Activated CD8-positive, alpha-beta memory T cell treated with anti-CD3 and anti-CD28 coated beads, Interleukin-2, amount 10 ng/mL, durations not matched to agents 7 days and 5 days (primary cell): ENCODE results near the gene PPP1R3D. TPM values are rescaled to one million over a fixed set of nuclear protein-coding genes. Genes with fewer than 3 reads are reported as not detected.
"Not testable (repeated sequence)": the region's sequence is repeated elsewhere in the genome, so short reads cannot be mapped to it uniquely, and the experiment has no call there.

ENCODE experiments used
- ATAC-seq: fragments of 150-1000 bp; cut with Tn5 transposase; one replicate; pipeline ENCODE4 v1.10.0; 2021; ENCODE audit warnings: moderate library complexity
- CTCF ChIA-PET: fragments of 350-600 bp; sonication (Branson Sonifier 250); formaldehyde crosslinking; loops from one replicate; lab custom pipeline; 2021; ENCODE audit warnings: antibody characterized with exemption; lab: Charles Lee
- DNase-seq: peaks from one replicate; pipeline ENCODE4 v3.0.0-alpha.2; 2020
- H3K27ac Mint-ChIP-seq: one replicate; pipeline ENCODE4 v1.8.0; 2021; ENCODE audit warnings: mild to moderate bottlenecking, mixed read lengths
- H3K27me3 Mint-ChIP-seq: one replicate; pipeline ENCODE4 v1.8.0; 2021; ENCODE audit warnings: mixed read lengths
- H3K36me3 Mint-ChIP-seq: one replicate; pipeline ENCODE4 v1.8.0; 2021; ENCODE audit warnings: mild to moderate bottlenecking, mixed read lengths
- H3K4me1 Mint-ChIP-seq: one replicate; pipeline ENCODE4 v1.8.0; 2021; ENCODE audit warnings: mixed read lengths
- H3K4me3 Mint-ChIP-seq: one replicate; pipeline ENCODE4 v1.8.0; 2021; ENCODE audit warnings: mild to moderate bottlenecking, moderate library complexity, mixed read lengths
- H3K9me3 Mint-ChIP-seq: one replicate; pipeline ENCODE4 v1.8.0; 2022; ENCODE audit warnings: low read depth, mixed read lengths
- total RNA-seq, 2 experiments: library from RNA; stranded (reverse); gene quantifications; one replicate each; pipeline ENCODE4 v1.2.3, GENCODE V29; 2021

The PPP1R3D gene
- total RNA-seq, 2 experiments from 2014 or later: 8.5 to 8.7 TPM

GRCh38 chr20:59890035-59890434, 50.1 kb downstream of the PPP1R3D start:
- peaks cover 12% of the 10 kb centered on the region for H3K36me3 Mint-ChIP-seq
- H3K4me3 Mint-ChIP-seq, DNase-seq, H3K4me1 Mint-ChIP-seq, CTCF ChIA-PET, H3K27ac Mint-ChIP-seq, H3K9me3 Mint-ChIP-seq, H3K27me3 Mint-ChIP-seq, ATAC-seq: not testable (repeated sequence)

- CTCF ChIA-PET: no interaction called here
- Mint-ChIP-seq H3K36me3 (peaks cover 12% of the 10 kb centered on the region), H3K4me1 (no peaks in the 10 kb centered on the region), H3K9me3 (no peaks in the 10 kb centered on the region), H3K4me3 (no peak overlapping the region), H3K27ac (no peak overlapping the region), H3K27me3 (no peaks in the 10 kb centered on the region)
- no peak for ATAC-seq
- DNase-seq: no peak
Observed at GRCh38 chr20:59888050-59888449, 52.1 kb downstream of the PPP1R3D start.

Other genes with a start within 250 kb of the PPP1R3D start
- gene SYCP2, start 6.7 kb downstream of the PPP1R3D start, total RNA-seq: 10 to 100 TPM; 13.5 to 25.7 TPM
- 10 to 100 TPM; 21.9 to 31.2 TPM for gene FAM217B, start 84 bp upstream of the PPP1R3D start, total RNA-seq
- gene CDH26, start 18.1 kb upstream of the PPP1R3D start, total RNA-seq: 1 to 10 TPM in 1 of 2 experiments, under 1 TPM in 1; 0.42 to 1.5 TPM